B cell (primary cell): ENCODE measurements around the gene GSDMA. TPM values are rescaled to one million over a fixed set of nuclear protein-coding genes. Genes with fewer than 3 reads are reported as not detected.

Experiments
- ATAC-seq: fragments of 200-7000 bp; cut with Tn5 transposase; one replicate; pipeline ENCODE4 v1.10.0; 2021; ENCODE audit warnings: low read depth, mild to moderate bottlenecking, moderate number of reproducible peaks, moderate library complexity
- CTCF ChIA-PET: fragments of 350-600 bp; sonication (Branson Sonifier 250); formaldehyde crosslinking; loops from one replicate; lab custom pipeline; 2021; ENCODE audit warnings: antibody characterized with exemption, inconsistent platforms; lab: Charles Lee
- POLR2A ChIA-PET: fragments of 350-600 bp; sonication (Branson Sonifier 250); formaldehyde crosslinking; loops from one replicate; lab custom pipeline; 2021; ENCODE audit warnings: antibody characterized with exemption; lab: Charles Lee
- DNase-seq: peaks from one replicate; pipeline ENCODE4 v3.0.0; 2013
- H2AFZ ChIP-seq: 2 replicates; pipeline ENCODE4 v1.6.1; 2012; ENCODE audit warnings: mild to moderate bottlenecking, low read depth, low read length; ENCODE audit not compliant: insufficient read depth, poor library complexity, severe bottlenecking
- H3K27ac ChIP-seq, 2 donors: 1 replicate in 1 of 2; 2 replicates in 1 of 2; pipeline ENCODE4 v1.5.1; 2012 to 2013; ENCODE audit warnings: low read length in 2 of 2, mild to moderate bottlenecking in 2 of 2, moderate library complexity in 1 of 2
- H3K27me3 ChIP-seq, 4 experiments: fragments of 200-600 bp in 1 of 4; sonication (generic) in 1 of 4; replicated peaks in 1 of 4; 1 replicate in 2 of 4; 2 replicates in 2 of 4; pipeline versions ENCODE4 v1.6.1 to v1.7.0; 2013 to 2016; ENCODE audit warnings: low read length in 3 of 4, mild to moderate bottlenecking in 2 of 4, mixed read lengths in 1 of 4, moderate library complexity in 1 of 4; ENCODE audit not compliant: insufficient read depth in 4 of 4, control insufficient read depth in 3 of 4; ENCODE audit errors: control extremely low read depth in 1 of 4
- H3K36me3 ChIP-seq, 2 experiments: replicated peaks in 1 of 2; 1 replicate in 1 of 2; 2 replicates in 1 of 2; pipeline versions ENCODE4 v1.6.1 to v1.7.1; 2013; ENCODE audit warnings: low read length in 1 of 2; ENCODE audit not compliant: insufficient read depth in 2 of 2, control insufficient read depth in 1 of 2; ENCODE audit errors: control extremely low read depth in 1 of 2, extremely low read depth in 1 of 2
- H3K4me1 ChIP-seq, 2 donors: fragments of 200-600 bp in 1 of 2; sonication (generic) in 1 of 2; 1 replicate in 1 of 2; 2 replicates in 1 of 2; pipeline versions ENCODE4 v1.5.1 to v1.6.1; 2013 to 2017; ENCODE audit warnings: low read length in 2 of 2; ENCODE audit not compliant: control insufficient read depth in 2 of 2, insufficient read depth in 2 of 2
- H3K4me2 ChIP-seq: replicated peaks from 2 replicates; pipeline ENCODE3; 2012; ENCODE audit warnings: mild to moderate bottlenecking, low read depth, low read length; ENCODE audit not compliant: poor library complexity, severe bottlenecking
- H3K4me3 ChIP-seq, 5 experiments: fragments of 200-600 bp in 1 of 5; sonication (generic) in 1 of 5; 1 replicate in 3 of 5; 2 replicates in 2 of 5; pipeline versions ENCODE4 v1.5.1 to v1.7.0; 2011 to 2016; ENCODE audit warnings: low read length in 4 of 5, mild to moderate bottlenecking in 4 of 5, low read depth in 2 of 5, control low read depth in 1 of 5, moderate library complexity in 1 of 5; ENCODE audit not compliant: insufficient read depth in 1 of 5; ENCODE audit errors: control extremely low read depth in 1 of 5, extremely low read depth in 1 of 5
- H3K79me2 ChIP-seq: fragments of 200-600 bp; sonication (generic); one replicate; pipeline ENCODE4 v1.6.0; 2016; ENCODE audit warnings: low read length; ENCODE audit not compliant: control insufficient read depth, insufficient read depth
- H3K9ac ChIP-seq: fragments of 200-600 bp; sonication (generic); 2 replicates; pipeline ENCODE4 v1.6.1; 2017; ENCODE audit warnings: mild to moderate bottlenecking, low read length, moderate library complexity
- H3K9me3 ChIP-seq, 3 donors: one replicate each; pipeline versions ENCODE4 v1.6.1 to v1.7.1; 2013; ENCODE audit warnings: low read length in 2 of 3; ENCODE audit not compliant: control insufficient read depth in 2 of 3, insufficient read depth in 1 of 3; ENCODE audit errors: control extremely low read depth in 1 of 3
- H4K20me1 ChIP-seq: 2 replicates; pipeline ENCODE4 v1.6.0; 2012; ENCODE audit warnings: mild to moderate bottlenecking, low read length; ENCODE audit not compliant: insufficient read depth, control insufficient read depth, poor library complexity, severe bottlenecking
- H3K27ac Mint-ChIP-seq: one replicate; pipeline ENCODE4 v1.8.0; 2021; ENCODE audit warnings: mixed read lengths
- H3K27me3 Mint-ChIP-seq: one replicate; pipeline ENCODE4 v1.8.0; 2021; ENCODE audit warnings: mixed read lengths
- H3K4me1 Mint-ChIP-seq: one replicate; pipeline ENCODE4 v1.8.0; 2021; ENCODE audit warnings: mixed read lengths
- H3K4me3 Mint-ChIP-seq: one replicate; pipeline ENCODE4 v1.8.0; 2021; ENCODE audit warnings: mixed read lengths
- H3K9me3 Mint-ChIP-seq: one replicate; pipeline ENCODE4 v1.8.0; 2022; ENCODE audit warnings: mixed read lengths; ENCODE audit not compliant: insufficient read depth
- CTCF ChIP-seq: fragments of 200-600 bp; IDR thresholded peaks from one replicate; pipeline ENCODE4 v1.8.0; 2022; ENCODE audit warnings: antibody characterized with exemption, mild to moderate bottlenecking
- EZH2 ChIP-seq: IDR thresholded peaks from 2 replicates; pipeline ENCODE4 v1.6.1; 2012; ENCODE audit warnings: borderline replicate concordance, low read depth, mild to moderate bottlenecking, moderate library complexity, low read length; ENCODE audit not compliant: insufficient read depth, poor library complexity, severe bottlenecking
- WGBS: methylation state at CpG from one replicate; pipeline ENCODE4 v1.1.5; 2013; ENCODE audit warnings: missing lambda C conversion rate; ENCODE audit not compliant: insufficient coverage; 5-methylcytosine and 5-hydroxymethylcytosine counted together
- intact Hi-C: fragments of 100-400 bp; cut with micrococcal nuclease; formaldehyde crosslinking; loops from one replicate; pipeline ENCODE4 v1.10.0; 2022
- polyA plus RNA-seq: library from polyadenylated mRNA; depleted of rRNA; stranded (reverse); fragments of >200 nt; gene quantifications from 2 replicates; pipeline ENCODE4 v1.2.3, GENCODE V29; 2012
- total RNA-seq, 2 donors: library from RNA; stranded (reverse); fragments of 120-200 nt in 1 of 2; gene quantifications; 1 replicate in 1 of 2; 2 replicates in 1 of 2; pipeline versions ENCODE4 v1.2.3 to v1.2.4, GENCODE V29; 2013 to 2022

The GSDMA gene
- total and polyA plus RNA-seq, 2 donors (not counting 1 experiment from before 2014, with no cell fraction given): 0.09 TPM; not detected in 1

DNA sequence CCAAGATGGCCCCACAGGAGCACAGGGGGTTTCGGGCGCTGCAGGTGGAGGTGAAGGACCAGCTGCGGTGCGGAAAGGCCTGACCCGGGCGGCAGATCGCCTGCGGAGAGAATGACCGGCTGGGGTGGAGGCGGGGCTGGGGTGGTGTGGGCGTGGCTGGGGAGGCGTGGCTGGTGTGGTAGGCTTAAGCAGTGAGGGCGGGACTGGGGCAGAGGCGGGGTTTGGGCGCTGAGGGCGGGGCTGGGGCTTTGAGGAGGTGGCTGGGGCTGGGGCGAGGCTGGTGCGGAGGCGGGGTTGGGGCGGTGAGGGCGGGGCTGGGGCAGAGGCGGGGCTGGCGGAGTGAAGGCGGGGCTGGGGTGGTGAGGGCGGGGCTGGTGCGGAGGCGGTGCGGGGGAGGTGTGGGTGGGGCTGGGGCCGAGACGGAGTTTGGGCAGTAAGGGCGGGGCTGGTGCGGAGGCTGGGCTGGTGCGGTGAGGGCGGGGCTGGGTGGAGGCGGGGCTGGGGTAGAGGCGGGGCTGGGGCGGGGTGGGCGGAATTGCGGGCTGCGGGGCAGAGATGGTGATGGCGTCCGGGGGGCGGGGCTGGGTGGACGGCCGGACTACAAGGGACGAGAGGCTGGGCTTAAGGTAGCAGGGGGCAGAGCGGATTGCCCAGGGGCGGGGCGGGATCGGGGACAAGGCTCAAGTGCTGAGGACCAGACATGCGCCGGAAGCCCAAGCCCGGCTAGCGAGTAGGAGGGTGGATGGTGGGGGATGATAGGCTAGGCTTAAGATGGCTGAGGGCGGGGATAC is 9.9 kb upstream of the GSDMA start:
- H3K4me2 ChIP-seq: peak overlapping the region; percentile 99
- under 1% methylated on average over 28 of the region's 55 CpGs for WGBS
- TF ChIP-seq EZH2 (no peak), CTCF (no peak)
- peaks cover 24 to 38% of the 10 kb centered on the region in 2 donors for H3K4me1 ChIP-seq
- intact Hi-C loops: loop anchor here (1.0 to 10.0 kb wide), 7 partner anchors 26 to 264 kb away; partner anchors contain the start of genes LRRC3C, MED24, MIEN1 and NR1D1
- H3K79me2 ChIP-seq: no peaks in the 10 kb centered on the region
- no peaks in the 10 kb centered on the region for H3K9me3 Mint-ChIP-seq
- no peaks in the 10 kb centered on the region for H3K27me3 ChIP-seq
- ATAC-seq (peak; percentile 84), DNase-seq (peak; percentile 96)
- ChIA-PET POLR2A (interaction anchor here (0.6 to 1.6 kb wide), 4 partner anchors 28 to 1826 kb away, joined by 3 to 5 read pairs (median 4); partner anchors contain the start of gene PSMD3), CTCF (interaction anchor here (1.2 to 3.1 kb wide), 4 partner anchors 27 to 331 kb away, joined by 3 to 15 read pairs (median 9); partner anchors contain the start of gene PSMD3)
- peak overlapping the region; percentile 75 for H3K9ac ChIP-seq
- no peaks in the 10 kb centered on the region for H3K9me3 ChIP-seq
- H3K27ac Mint-ChIP-seq: peak overlapping the region; percentile 81
- H3K36me3 ChIP-seq: no peaks in the 10 kb centered on the region
- peaks cover 31% of the 10 kb centered on the region for H3K4me1 Mint-ChIP-seq
- peak overlapping the region; percentile 81 for H2AFZ ChIP-seq
- H3K4me3 Mint-ChIP-seq: peak overlapping the region; percentile 87
- peak overlapping the region; percentile 62 for H3K27ac ChIP-seq
- H3K27me3 Mint-ChIP-seq: no peaks in the 10 kb centered on the region
- H3K4me3 ChIP-seq: peak overlapping the region in 4 of 5 experiments; percentile 50 to 66 (median 61)
- H4K20me1 ChIP-seq: no peaks in the 10 kb centered on the region
